Glutamatergic neuron (in vitro differentiated cells): ENCODE measurements around the gene NEAT1. TPM values are rescaled to one million over a fixed set of nuclear protein-coding genes. Genes with fewer than 3 reads are reported as not detected.

Experiments
- DNase-seq: peaks from one replicate; pipeline ENCODE4 v3.0.0; 2022
- H3K27ac Mint-ChIP-seq: one replicate; pipeline ENCODE4 v1.8.0; 2020; ENCODE audit warnings: mild to moderate bottlenecking, mixed read lengths, inconsistent platforms; ENCODE audit not compliant: unreplicated experiment
- H3K27me3 Mint-ChIP-seq: one replicate; pipeline ENCODE4 v1.8.0; 2020; ENCODE audit warnings: mild to moderate bottlenecking, moderate library complexity, mixed read lengths, inconsistent platforms; ENCODE audit not compliant: unreplicated experiment
- H3K36me3 Mint-ChIP-seq: one replicate; pipeline ENCODE4 v1.8.0; 2020; ENCODE audit warnings: mild to moderate bottlenecking, mixed read lengths, inconsistent platforms; ENCODE audit not compliant: unreplicated experiment
- H3K4me1 Mint-ChIP-seq: one replicate; pipeline ENCODE4 v1.8.0; 2020; ENCODE audit warnings: mild to moderate bottlenecking, low read depth, mixed read lengths, inconsistent platforms; ENCODE audit not compliant: unreplicated experiment
- H3K4me3 Mint-ChIP-seq: one replicate; pipeline ENCODE4 v1.8.0; 2020; ENCODE audit warnings: mild to moderate bottlenecking, mixed read lengths, inconsistent platforms; ENCODE audit not compliant: unreplicated experiment
- H3K9me3 Mint-ChIP-seq: one replicate; pipeline ENCODE4 v1.8.0; 2020; ENCODE audit warnings: mild to moderate bottlenecking, moderate library complexity, mixed read lengths, inconsistent platforms; ENCODE audit not compliant: unreplicated experiment
- CTCF ChIP-seq: fragments of 200-600 bp; sonication (generic); IDR thresholded peaks from one replicate; pipeline ENCODE4 v1.5.0; 2021; ENCODE audit not compliant: partially characterized antibody, unreplicated experiment
- total RNA-seq: library from RNA; stranded (reverse); fragmentation: NEBNext Ultra II Directional; extraction: Animal tissue kit (Norgen Biotek cat#: 25700); gene quantifications from one replicate; pipeline ENCODE4 v1.2.1, GENCODE V29; 2021; ENCODE audit not compliant: unreplicated experiment

The NEAT1 gene
- total RNA-seq, 1 donor from 2014 or later: 107 TPM

- no peak for TF ChIP-seq CTCF
- no peak for DNase-seq
- H3K27ac Mint-ChIP-seq: no peak overlapping the region
- peaks cover 4% of the 10 kb centered on the region for H3K4me1 Mint-ChIP-seq
- no peaks in the 10 kb centered on the region for H3K27me3 Mint-ChIP-seq
- H3K4me3 Mint-ChIP-seq: no peak overlapping the region
- H3K36me3 Mint-ChIP-seq: no peaks in the 10 kb centered on the region
- peaks cover 2% of the 10 kb centered on the region for H3K9me3 Mint-ChIP-seq
Observed at GRCh38 chr11:65435411-65435931, 12.9 kb downstream of the NEAT1 start.

- H3K9me3 Mint-ChIP-seq: peaks cover 2% of the 10 kb centered on the region
- no peak for TF ChIP-seq CTCF
- H3K27ac Mint-ChIP-seq: no peak overlapping the region
- DNase-seq: no peak
- H3K36me3 Mint-ChIP-seq: no peaks in the 10 kb centered on the region
- peaks cover 4% of the 10 kb centered on the region for H3K4me1 Mint-ChIP-seq
- no peaks in the 10 kb centered on the region for H3K27me3 Mint-ChIP-seq
- no peak overlapping the region for H3K4me3 Mint-ChIP-seq
Observed at GRCh38 chr11:65435981-65436411, 13.4 kb downstream of the NEAT1 start.

GRCh38 chr11:65436412-65437032, 13.9 kb downstream of the NEAT1 start:
- Mint-ChIP-seq H3K36me3 (no peaks in the 10 kb centered on the region), H3K27ac (no peak overlapping the region), H3K27me3 (no peaks in the 10 kb centered on the region), H3K4me1 (peaks cover 4% of the 10 kb centered on the region), H3K4me3 (no peak overlapping the region), H3K9me3 (peaks cover 2% of the 10 kb centered on the region)
- no peak for DNase-seq
- TF ChIP-seq CTCF: no peak

DNA sequence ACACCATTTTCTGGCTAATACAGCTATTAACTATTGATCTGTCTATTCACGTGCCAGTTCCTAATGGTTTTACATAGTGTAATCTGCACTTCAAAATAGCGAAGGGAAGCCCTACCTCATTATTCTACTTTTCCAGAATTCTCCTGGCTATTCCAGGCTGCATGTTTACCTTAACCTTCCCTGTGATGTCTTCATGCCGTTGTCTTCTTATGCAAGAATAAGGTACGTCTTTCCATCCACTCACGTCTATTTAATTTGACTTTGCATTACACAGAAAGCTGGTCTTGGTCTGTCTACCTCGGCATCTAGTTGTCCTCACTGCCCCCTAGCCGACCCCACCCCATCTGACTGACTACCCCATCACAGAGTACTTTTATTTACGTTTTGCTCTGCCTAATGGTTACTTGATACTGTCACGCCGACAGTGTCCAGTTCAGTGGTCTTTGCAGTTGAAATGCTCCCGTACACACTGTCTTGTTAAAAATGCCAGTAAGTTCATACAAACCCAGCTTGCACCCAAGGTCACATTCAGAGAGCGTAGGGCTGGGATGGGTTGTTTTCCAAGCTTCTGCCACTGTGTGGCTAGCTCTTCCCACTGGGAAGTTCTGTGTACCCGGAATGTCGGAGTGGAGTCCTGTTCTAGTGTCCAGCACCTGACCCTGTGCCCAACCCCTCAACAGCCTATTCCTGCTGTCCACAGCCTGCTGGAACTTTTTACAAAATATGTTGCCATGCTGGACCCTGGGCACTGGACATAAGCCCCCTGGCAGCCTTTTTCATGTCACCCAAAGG, 15.0 kb downstream of the NEAT1 start:
- Mint-ChIP-seq H3K27ac (no peak overlapping the region), H3K27me3 (peaks cover 2% of the 10 kb centered on the region), H3K4me3 (no peak overlapping the region), H3K4me1 (peaks cover 8% of the 10 kb centered on the region), H3K9me3 (peaks cover 2% of the 10 kb centered on the region), H3K36me3 (no peaks in the 10 kb centered on the region)
- TF ChIP-seq CTCF: no peak
- DNase-seq: no peak
